Stimulated activated CD8-positive, alpha-beta memory T cell treated with anti-CD3 and anti-CD28 coated beads, Interleukin-15, amount 100 ng/mL, for 1 hour (primary cell): Measurements from ENCODE around the gene EIF5.

Experiments
- DNase-seq: peaks from one replicate; pipeline ENCODE4 v3.0.0-alpha.2; 2020; ENCODE audit warnings: low read depth

Gene EIF5

GRCh38 chr14:103372017-103372416 lies 38.0 kb downstream of the EIF5 start:
- no peak for DNase-seq

DNA sequence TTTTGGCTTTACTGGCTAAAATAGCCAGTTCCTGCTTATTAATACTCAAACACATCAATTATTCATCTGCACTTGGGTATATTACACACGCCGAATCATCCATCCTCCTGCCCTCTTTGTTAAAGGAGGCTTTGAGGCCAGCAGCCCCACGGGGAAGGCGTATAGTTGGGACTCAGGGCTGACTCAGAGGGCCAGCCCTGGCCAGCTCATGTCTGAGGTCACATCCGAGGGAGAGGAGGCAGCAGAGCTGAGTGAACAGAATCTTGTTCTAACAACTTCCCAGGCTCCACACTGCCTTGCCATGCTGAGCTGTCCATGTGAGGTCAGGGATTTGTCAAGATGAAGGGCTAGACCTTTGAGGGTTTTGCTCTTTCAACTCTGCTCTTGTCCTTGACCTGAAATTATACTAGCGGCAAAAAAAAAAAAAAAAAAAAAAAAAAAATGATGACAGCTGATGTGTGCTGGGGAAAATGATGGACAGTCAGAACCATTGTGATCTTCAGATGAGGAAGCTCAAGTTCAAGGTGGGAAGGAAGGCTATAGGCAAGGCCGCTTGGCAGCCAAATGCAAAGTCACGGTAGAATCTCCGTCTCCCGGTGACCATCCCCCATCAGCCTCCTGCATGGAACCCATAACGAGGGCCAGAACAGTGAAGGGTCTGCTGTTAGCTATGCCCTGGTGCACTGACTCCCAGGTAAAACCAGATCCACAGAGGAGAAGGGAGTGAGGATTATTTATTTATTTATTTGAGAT lies 38.7 kb downstream of the EIF5 start:
- no peak for DNase-seq

GRCh38 chr14:103374121-103374520 lies 40.1 kb downstream of the EIF5 start:
- DNase-seq: no peak

DNA sequence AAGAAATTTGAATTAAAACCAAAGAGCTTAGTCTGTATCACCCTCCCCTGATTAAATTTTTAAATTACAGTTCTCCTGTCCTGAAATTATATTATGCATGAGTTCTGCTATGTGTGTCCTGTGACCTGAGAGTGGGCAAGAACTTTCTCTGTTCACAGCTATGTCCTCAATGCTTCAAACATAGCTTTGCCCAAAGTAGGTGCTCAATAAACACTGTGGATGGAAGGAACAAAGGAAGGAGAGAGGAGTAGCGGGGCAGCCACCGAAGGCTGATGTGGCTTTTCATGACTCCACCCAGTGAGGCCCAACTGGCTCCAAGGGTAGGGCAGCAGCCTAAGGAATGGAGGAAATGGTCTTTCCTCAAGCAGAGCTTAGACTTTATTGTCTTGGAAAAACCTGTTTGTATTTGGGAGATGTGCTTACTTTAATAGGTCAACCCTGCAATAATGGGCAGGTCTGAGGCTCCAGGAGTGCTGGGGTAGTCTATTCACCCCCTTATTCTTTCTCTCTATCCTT lies 43.5 kb downstream of the EIF5 start:
- DNase-seq: no peak

- DNase-seq: no peak
These were observed 44.2 kb downstream of the EIF5 start for GRCh38 chr14:103378038-103378854.

DNA sequence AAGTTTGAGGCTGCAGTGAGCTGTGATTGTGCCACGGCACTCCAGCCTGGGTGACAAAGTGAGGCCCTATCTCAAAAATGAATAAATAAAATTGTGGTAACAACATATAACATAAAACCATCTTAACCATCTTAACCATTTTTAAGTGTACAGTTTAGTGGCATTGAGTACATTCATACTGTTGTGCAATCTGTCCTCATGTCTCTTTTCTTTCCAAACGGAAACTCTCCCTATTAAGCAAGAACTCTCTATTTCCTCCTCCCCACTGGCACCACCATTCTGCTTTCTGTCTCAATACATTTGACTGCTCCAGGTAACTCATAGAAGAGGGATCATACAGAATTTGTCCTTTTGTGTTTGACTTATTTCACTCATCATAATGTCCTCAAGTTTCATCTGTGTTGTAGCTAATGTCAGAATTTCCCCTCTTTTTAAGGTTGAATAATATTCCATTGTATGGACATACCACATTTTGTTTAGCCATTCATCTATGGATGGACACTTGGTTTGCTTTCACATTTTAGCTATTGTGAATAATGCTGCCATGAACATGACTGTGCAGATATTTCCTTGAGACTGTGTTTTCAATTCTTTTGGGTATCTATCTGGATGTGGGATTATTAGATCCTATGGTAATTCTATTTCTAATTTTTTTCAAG lies 46.8 kb downstream of the EIF5 start:
- no peak for DNase-seq

GRCh38 chr14:103382376-103382775 lies 48.3 kb downstream of the EIF5 start:
- DNase-seq: no peak

DNA sequence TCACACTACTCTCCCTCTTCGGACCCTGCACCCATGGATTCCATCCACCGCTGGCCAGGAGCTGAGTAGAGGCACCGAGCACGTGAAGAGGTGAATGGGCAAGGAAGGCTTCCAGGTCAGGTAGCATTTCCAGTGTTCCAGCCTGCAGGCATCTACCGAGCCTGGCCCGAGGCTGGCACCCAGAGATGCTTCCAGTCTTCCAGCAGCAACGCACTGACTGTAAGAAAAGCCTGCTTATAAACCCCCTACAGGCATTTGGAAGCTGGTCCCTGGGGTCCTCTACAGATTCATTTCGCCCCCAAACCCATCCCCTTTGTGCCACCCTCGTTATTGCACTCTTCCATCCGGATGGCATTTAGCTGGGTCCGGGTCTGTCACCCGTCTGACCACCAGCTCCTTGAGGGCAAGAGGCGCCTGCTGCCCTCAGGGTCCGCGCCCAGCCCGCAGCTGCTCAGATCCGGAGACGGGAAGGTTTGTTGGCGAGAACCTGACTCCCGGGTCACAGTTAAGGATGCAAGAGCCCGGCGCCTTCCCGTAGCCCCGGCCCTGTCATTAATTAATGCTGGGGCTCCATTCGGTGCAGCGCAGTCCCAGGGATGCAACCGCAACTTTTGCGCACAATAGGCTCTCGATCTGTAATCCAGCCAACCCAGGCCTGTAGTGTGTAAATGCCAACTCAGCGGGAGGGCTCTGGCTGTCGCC lies 50.6 kb downstream of the EIF5 start:
- DNase-seq: no peak

DNA sequence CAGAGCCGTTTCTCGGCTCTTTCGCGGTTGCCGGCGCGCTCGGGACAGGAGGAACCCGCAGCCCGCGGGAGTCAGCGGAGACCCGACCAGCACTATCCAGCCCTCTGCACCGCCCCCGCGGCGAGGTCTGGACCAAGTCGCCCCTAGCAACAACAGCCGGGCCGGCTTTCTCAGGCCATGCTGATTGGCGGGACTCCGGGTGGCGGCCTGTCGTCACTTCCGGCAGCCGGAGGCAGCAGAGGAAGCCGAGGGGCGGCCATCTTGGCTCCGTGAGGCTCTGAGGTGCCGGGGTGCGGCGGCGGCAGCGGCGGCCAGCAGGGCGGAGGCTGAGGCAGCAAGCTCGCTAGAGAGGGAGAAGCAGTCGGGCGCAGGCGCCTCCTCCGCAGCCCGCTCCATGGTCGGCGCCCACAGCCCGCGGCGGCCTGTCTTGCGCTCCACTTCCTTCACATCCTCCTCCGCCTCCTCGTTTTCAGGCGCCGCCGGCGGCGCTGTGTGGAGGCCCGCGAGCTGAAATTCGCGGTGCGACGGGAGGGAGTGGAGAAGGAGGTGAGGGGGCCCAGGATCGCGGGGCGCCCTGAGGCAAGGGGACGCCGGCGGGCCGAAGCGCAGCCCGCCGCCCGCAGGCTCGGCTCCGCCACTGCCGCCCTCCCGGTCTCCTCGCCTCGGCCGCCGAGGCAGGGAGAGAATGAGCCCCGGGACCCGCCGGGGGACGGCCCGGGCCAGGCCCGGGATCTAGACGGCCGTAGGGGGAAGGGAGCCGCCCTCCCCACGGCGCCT lies 51.3 kb downstream of the EIF5 start, which contains the start of gene MARK3:
Gene MARK3, plus strand, starts transcription at position 264 of the 777 bp plus-strand sequence. CDS start 615 bp downstream, outside the sequence.
- peak; percentile 85 for DNase-seq

DNA sequence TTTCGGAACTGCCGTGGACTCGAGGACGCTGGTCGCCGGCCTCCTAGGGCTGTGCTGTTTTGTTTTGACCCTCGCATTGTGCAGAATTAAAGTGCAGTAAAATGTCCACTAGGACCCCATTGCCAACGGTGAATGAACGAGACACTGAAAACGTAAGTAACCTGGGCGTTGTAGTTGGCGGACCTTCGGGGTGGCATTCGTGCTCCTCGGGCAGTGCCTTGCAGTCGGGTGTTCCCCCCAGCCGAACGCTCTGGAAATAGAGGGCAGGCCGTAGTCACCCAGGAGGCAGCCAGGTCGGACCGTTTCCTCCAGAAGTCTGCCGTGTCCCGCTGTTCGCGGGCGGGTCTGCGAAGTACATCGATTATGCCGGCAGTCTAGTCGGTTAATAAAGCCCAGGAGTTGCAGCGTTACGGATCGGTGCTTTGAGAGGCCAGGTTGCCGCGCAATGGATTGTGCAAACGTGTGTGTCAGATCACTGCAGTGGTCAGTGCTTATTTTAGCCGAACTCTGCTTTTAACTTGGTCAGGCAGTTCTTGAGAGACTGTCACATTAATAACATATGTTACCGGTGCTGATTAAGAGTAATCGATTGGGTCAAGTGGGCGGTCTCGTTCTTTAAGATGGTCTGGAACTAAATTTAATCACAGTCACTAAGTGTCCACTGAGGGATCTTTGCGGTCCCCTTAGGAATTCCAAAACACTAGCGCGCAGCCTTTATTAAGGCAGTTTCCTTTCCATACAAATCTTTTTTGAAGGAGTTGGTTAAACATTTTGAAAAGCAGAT lies 52.1 kb downstream of the EIF5 start:
- no peak for DNase-seq

- DNase-seq: no peak
These were observed 52.8 kb downstream of the EIF5 start for GRCh38 chr14:103386713-103387329.

DNA sequence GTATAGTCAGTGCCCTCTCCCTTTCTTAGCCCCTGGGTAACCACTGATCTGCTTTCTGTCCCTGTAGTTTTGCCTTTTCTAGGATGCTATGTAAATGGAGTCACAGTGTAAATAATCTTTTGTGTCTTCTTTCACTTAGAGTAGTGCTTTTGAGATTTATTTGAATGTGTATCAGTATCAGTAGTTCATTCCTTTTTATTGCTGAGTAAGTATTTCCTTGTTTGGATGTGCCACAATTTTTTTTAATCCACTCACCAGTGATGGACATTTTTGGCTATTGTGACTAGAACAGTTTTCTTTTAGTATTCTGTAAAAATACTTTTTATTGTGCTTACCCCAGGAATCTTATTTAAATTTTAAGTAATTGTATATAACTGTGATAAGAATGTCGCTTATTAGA lies 54.6 kb downstream of the EIF5 start:
- DNase-seq: no peak

DNA sequence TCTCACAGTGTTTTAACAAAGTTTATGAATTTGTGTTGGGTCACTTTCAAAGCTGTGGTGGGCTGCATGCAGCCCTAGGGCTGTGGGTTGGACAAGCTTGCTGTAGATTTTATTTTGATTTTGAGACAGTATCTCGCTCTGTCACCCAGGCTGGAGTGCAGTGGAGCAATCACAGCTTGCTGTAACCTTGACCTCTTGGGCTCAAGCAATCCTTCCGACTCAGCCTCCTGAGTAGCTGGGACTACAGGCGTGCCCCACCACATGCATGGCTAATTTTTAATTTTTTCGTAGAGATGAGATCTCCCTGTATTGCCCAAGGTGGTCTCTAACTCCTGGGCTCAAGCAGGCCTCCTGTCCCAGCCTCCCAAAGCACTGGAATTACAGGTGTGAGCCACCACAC lies 56.6 kb downstream of the EIF5 start:
- DNase-seq: no peak

DNA sequence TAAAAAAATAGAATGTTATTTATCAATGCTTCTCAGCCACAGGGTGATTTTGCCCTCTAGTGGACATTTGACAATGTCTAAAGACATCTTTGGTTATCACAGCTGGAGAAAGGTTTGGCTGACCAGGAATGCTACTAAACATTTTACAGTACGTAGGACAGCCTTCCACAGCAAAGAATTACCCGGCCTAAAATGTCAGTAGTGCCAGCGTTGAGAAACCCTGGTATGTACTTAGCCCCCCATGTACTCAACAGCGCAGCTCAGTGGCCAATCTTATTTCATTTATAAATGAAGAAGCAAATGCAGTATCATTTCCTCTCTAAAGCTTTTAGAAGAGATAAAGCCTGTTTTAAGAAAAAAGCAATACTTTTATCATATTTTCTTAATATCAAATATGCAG lies 57.0 kb downstream of the EIF5 start:
- peak; percentile 17 for DNase-seq

- DNase-seq: no peak
These were observed 58.1 kb downstream of the EIF5 start for GRCh38 chr14:103392106-103392505.

DNA sequence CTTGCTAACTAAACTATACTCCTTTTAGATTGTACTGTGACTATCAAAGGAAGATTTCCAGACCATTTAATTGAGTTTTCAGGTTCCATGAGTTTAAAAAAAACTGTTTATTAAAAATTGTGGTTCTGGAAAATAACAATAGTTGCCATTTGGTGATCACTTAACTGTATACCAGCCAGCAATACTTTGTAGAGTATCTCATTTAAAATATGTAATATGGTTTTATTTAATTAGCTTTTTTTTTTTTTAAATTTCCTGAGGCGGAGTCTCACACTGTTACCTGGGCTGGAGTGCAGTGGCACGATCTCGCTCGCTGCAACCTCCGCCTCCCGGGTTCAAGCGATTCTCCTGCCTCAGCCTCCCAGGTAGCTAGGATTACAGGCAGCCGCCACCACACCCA lies 58.5 kb downstream of the EIF5 start:
- DNase-seq: no peak

GRCh38 chr14:103393070-103393469 lies 59.0 kb downstream of the EIF5 start:
- no peak for DNase-seq

GRCh38 chr14:103393676-103394626 lies 59.9 kb downstream of the EIF5 start:
- DNase-seq: no peak
